Ascending aorta (tissue), 2 donors: ENCODE data around the gene CEP192. TPM values are rescaled to one million over a fixed set of nuclear protein-coding genes. Genes with fewer than 3 reads are reported as not detected.

ENCODE experiments used
- DNase-seq, 2 donors: peaks; one replicate each; pipeline ENCODE4 v3.0.0-alpha.2; 2019; ENCODE audit warnings: low spot score in 2 of 2
- H3K27ac ChIP-seq, 2 donors: fragments of 200-600 bp; sonication (generic); one replicate each; pipeline ENCODE4 v1.5.1; 2016 to 2017; ENCODE audit warnings: mild to moderate bottlenecking in 1 of 2
- H3K27me3 ChIP-seq: fragments of 200-600 bp; sonication (generic); one replicate; pipeline ENCODE4 v1.5.1; 2017
- H3K36me3 ChIP-seq, 2 donors: fragments of 200-600 bp; sonication (generic); one replicate each; pipeline ENCODE4 v1.5.1; 2016
- H3K4me1 ChIP-seq, 2 donors: fragments of 200-600 bp; sonication (generic); one replicate each; pipeline ENCODE4 v1.5.1; 2016 to 2017; ENCODE audit warnings: mild to moderate bottlenecking in 1 of 2
- H3K4me3 ChIP-seq, 2 donors: fragments of 200-600 bp; sonication (generic); one replicate each; pipeline ENCODE4 v1.5.1; 2016 to 2017; ENCODE audit warnings: mild to moderate bottlenecking in 1 of 2
- H3K9me3 ChIP-seq, 2 donors: fragments of 200-600 bp; sonication (generic); one replicate each; pipeline ENCODE4 v1.5.1; 2016
- intact Hi-C: fragments of 100-400 bp; cut with DNase I; formaldehyde crosslinking; loops from one replicate; pipeline ENCODE4 v1.15.1; 2023
- total RNA-seq: library from RNA; depleted of rRNA; stranded (reverse); fragments of >200 nt; gene quantifications from one replicate; pipeline ENCODE4 v1.1.0, GENCODE V29; 2016
- TF ChIP-seq, protein P1 (sequence below), 3 experiments: fragments of 200-600 bp in 2 of 3; fragments of 450-650 bp in 1 of 3; sonication (generic) in 2 of 3; IDR thresholded peaks; one replicate each; pipeline ENCODE4 v1.5.1; 2016 to 2019; ENCODE audit warnings: antibody characterized with exemption in 3 of 3, mild to moderate bottlenecking in 1 of 3, moderate library complexity in 1 of 3

The CEP192 gene
- total RNA-seq, 1 donor from 2014 or later = 3.1 TPM

DNA sequence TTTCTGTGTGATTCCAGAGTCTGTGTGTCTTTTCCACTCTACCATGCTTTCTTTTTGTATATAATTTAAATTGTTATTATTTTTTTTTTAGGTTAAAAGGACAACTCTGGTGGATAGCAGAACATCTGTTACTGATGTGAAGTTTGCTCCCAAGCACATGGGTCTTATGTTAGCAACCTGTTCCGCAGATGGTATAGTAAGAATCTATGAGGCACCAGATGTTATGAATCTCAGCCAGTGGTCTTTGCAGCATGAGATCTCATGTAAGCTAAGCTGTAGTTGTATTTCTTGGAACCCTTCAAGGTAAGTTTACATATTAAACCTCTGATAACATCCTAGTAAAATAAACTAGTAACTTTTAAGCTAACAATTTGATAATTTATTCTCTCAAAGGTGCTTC is 28.1 kb upstream of the CEP192 start:
- Histone ChIP-seq H3K36me3 (peaks cover 22 to 44% of the 10 kb centered on the region in 2 donors), H3K27ac (no peak overlapping the region), H3K9me3 (no peaks in the 10 kb centered on the region), H3K27me3 (no peaks in the 10 kb centered on the region), H3K4me3 (no peak overlapping the region), H3K4me1 (no peaks in the 10 kb centered on the region)
- TF ChIP-seq, protein P1, sequence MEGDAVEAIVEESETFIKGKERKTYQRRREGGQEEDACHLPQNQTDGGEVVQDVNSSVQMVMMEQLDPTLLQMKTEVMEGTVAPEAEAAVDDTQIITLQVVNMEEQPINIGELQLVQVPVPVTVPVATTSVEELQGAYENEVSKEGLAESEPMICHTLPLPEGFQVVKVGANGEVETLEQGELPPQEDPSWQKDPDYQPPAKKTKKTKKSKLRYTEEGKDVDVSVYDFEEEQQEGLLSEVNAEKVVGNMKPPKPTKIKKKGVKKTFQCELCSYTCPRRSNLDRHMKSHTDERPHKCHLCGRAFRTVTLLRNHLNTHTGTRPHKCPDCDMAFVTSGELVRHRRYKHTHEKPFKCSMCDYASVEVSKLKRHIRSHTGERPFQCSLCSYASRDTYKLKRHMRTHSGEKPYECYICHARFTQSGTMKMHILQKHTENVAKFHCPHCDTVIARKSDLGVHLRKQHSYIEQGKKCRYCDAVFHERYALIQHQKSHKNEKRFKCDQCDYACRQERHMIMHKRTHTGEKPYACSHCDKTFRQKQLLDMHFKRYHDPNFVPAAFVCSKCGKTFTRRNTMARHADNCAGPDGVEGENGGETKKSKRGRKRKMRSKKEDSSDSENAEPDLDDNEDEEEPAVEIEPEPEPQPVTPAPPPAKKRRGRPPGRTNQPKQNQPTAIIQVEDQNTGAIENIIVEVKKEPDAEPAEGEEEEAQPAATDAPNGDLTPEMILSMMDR (IDR thresholded peaks at IDR 0.05) = no peak
- DNase-seq = no peak
- intact Hi-C loops = no loop called here

DNA sequence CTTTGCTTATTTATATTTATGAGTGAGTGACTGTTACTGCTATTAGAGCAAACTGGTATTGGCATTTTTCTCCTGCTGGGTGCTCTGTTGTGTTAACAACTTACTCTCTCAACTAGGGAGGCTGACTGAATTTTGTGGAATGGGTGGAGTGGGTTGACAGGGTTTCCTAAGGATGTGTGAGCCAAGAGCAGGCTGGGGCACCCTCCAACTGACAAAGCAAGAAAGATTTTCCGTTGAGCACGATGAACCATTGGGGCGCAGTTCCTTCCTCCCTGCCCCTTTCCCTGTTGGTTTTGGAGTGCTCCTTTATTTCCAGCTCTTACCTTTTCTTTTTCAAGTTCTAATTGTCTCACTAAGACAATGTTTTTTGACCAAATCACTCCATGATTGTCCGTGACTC is 23.0 kb upstream of the CEP192 start:
- intact Hi-C loops = no loop called here
- H3K27ac ChIP-seq = no peak overlapping the region
- DNase-seq = no peak
- H3K36me3 ChIP-seq = peaks cover 28 to 48% of the 10 kb centered on the region in 2 donors
- no peaks in the 10 kb centered on the region for H3K27me3 ChIP-seq
- H3K9me3 ChIP-seq = no peaks in the 10 kb centered on the region
- no peak overlapping the region for H3K4me3 ChIP-seq
- TF ChIP-seq, protein P1 (IDR thresholded peaks at IDR 0.05) = no peak
- no peaks in the 10 kb centered on the region for H3K4me1 ChIP-seq

DNA sequence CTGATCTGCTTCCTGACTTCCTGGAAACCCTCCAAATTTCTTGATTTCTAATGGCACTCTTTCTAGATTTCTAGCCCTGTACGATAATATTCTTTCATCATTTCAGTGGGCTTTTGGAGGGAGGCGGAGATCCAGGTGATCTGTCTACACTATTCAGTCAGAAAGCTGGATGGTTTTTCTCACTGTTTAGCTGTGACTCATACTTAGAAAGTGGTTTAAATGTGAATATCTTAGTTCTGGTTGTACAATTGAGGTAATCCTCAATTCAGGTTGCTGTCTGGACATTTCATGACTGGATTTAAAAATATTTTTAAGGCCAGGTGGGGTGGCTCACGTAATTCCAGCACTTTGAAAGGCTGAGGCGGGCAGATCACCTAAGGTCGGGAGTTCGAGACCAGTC is 22.5 kb upstream of the CEP192 start:
- H3K4me1 ChIP-seq = no peaks in the 10 kb centered on the region
- peaks cover 26 to 47% of the 10 kb centered on the region in 2 donors for H3K36me3 ChIP-seq
- intact Hi-C loops = no loop called here

DNA sequence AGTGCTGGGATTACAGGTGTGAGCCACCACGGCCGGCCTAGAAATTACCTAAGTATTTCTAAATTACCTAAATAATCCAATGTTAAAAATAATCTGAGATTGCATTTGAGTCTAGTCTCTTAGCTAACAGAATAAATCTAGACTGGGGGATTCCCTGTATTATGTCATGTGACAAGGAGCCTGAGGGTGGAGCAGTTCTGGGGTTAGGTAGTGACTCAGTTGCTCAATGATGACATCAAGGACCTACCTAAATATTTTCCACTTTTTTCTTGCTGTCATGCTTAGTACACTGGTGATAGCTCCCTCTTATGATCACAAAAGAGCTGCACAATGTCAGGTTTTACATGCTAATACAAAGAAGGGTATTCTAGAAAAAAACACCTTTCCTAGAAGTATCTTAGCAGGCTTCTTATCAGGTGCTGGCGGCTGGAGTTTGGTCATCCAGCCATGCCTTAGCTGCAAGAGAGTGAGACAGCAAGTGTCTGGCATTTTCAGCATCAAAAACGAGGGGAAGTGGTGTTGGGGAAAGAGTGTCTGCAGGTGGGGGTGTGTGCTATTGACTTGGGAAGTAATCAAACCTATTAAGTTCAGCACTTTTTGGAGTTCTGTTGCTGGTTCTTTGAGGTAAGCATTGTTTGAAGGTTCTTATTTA is 17.5 kb upstream of the CEP192 start:
- no peaks in the 10 kb centered on the region for H3K4me1 ChIP-seq
- TF ChIP-seq, protein P1 (IDR thresholded peaks at IDR 0.05) = no peak
- peaks cover 16 to 64% of the 10 kb centered on the region in 2 donors for H3K36me3 ChIP-seq
- no peaks in the 10 kb centered on the region for H3K27me3 ChIP-seq
- H3K9me3 ChIP-seq = no peaks in the 10 kb centered on the region
- no peak for DNase-seq
- H3K27ac ChIP-seq = no peak overlapping the region
- no peak overlapping the region for H3K4me3 ChIP-seq
- intact Hi-C loops = no loop called here

More for the DNA sequence above, 22.5 kb upstream of the CEP192 start:
- no peaks in the 10 kb centered on the region for H3K9me3 ChIP-seq
- H3K4me3 ChIP-seq = no peak overlapping the region
- TF ChIP-seq, protein P1 (IDR thresholded peaks at IDR 0.05) = no peak
- H3K27ac ChIP-seq = no peak overlapping the region
- no peak for DNase-seq
- no peaks in the 10 kb centered on the region for H3K27me3 ChIP-seq

DNA sequence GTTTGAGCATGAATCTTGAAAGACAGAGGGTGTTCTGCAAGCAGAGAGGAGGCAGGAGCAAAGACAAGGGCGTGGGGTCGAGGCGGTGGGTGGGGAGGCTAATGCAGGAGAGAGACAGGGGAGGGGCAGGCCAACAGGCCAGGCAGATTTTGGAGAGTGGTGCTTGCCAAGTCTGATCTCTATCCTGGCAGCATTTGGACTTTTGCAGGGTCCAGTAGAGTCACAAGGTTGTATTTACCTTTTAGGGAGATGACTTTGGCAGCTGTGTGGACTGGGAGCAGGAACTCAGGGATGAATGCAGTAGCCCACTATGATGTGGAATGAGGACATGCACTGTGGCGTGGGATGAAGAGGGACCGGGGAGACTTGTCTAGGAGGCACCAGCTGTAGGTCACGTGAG is 15.7 kb upstream of the CEP192 start:
- H3K36me3 ChIP-seq = peaks cover 16 to 67% of the 10 kb centered on the region in 2 donors
- no peak overlapping the region for H3K27ac ChIP-seq
- no peaks in the 10 kb centered on the region for H3K9me3 ChIP-seq
- H3K27me3 ChIP-seq = no peaks in the 10 kb centered on the region
- no peak for DNase-seq
- no peak overlapping the region for H3K4me3 ChIP-seq
- H3K4me1 ChIP-seq = no peaks in the 10 kb centered on the region
- TF ChIP-seq, protein P1 (IDR thresholded peaks at IDR 0.05) = no peak
- intact Hi-C loops = no loop called here
